GM03348 (cell line): ENCODE results near the gene SGCG.

ENCODE experiments used
- DNase-seq: peaks from one replicate; pipeline ENCODE4 v3.0.0; 2012; ENCODE audit warnings: low spot score

SGCG gene

DNA sequence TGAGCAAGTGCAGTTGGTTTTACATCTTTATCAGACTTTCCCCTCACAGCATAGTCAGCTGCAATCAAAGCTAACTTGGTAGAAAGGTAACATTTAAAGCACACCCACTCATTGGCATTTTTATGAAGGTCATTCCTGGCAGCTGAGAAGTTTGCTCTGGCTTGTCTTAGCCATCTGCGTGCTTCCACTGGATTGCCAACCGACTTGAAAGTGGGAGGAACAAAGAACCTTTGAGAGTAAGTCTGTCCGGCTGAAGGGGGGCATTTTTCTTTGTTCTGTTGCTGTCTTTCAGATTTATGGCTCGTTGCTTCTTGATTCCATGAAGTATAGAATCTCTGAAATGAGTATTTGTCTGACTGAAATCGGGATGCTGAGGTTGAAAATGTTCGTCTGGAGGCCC lies 149.6 kb downstream of the SGCG start:
- DNase-seq, result no peak

GRCh38 chr13:23339225-23339624 lies 158.4 kb downstream of the SGCG start:
- DNase-seq, result no peak

GRCh38 chr13:23344931-23345595 lies 164.3 kb downstream of the SGCG start:
- DNase-seq, result no peak

DNA sequence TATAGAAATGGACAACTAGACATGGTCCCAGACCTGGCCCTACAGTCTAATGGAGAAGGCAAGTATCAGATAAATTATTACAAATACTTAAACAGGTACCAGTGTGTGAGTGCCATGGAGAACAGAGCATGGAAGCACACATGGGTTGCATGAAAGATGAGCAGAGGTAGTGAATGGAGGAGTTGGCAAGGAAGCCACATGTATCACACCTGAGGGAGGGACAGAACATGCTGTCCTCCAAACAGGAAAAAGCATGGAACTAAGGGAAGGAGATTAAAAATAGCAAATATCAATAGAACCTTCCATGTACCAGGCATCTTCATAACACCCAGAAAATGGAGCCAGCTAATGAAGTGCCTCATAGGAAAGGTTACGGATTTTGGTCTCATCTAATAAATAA lies 166.8 kb downstream of the SGCG start:
- DNase-seq, result no peak

GRCh38 chr13:23348262-23349127 lies 167.7 kb downstream of the SGCG start:
- no peak for DNase-seq

- DNase-seq, result peak; percentile 67
These were observed 168.6 kb downstream of the SGCG start for GRCh38 chr13:23349161-23349897.

DNA sequence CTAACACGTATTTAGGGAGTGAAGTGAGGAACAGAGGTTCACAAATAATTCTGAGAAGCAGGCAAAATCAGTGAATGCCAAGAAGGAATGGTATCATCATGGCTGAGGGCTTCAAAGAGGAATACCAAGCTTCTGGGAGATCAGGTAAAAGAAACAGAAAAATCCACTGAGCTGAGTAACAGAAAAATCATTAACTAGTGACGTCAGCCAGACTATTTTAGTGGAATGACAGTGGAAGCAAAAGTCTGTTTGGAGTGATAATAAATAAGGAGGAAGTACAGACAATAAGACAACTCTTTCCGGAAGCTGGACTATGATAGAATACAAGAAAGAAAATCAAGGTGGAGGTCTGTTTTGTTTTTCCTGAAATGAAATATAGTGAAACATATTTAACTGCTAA lies 169.2 kb downstream of the SGCG start:
- no peak for DNase-seq

GRCh38 chr13:23352161-23352560 lies 171.4 kb downstream of the SGCG start:
- no peak for DNase-seq

GRCh38 chr13:23354520-23354919 lies 173.7 kb downstream of the SGCG start:
- DNase-seq, result no peak

GRCh38 chr13:23356368-23356767 lies 175.6 kb downstream of the SGCG start:
- DNase-seq, result no peak

GRCh38 chr13:23357349-23357748 lies 176.6 kb downstream of the SGCG start:
- no peak for DNase-seq

- no peak for DNase-seq
These were observed 179.1 kb downstream of the SGCG start for GRCh38 chr13:23359882-23360281.

GRCh38 chr13:23365652-23366051 lies 184.9 kb downstream of the SGCG start:
- no peak for DNase-seq

- DNase-seq, result no peak
These were observed 187.1 kb downstream of the SGCG start for GRCh38 chr13:23367907-23368306.

- DNase-seq, result no peak
These were observed 191.6 kb downstream of the SGCG start for GRCh38 chr13:23372264-23372906.
